GM19468 (cell line): ENCODE results near the gene DNM3.
"Not testable (repeated sequence)": the region's sequence is repeated elsewhere in the genome, so short reads cannot be mapped to it uniquely, and the experiment has no call there.

ENCODE experiments used
- ATAC-seq: cut with Tn5 transposase; IDR thresholded peaks from one replicate; pipeline ENCODE4 v1.9.1; 2021; ENCODE audit warnings: mild to moderate bottlenecking, moderate library complexity, moderate number of reproducible peaks; ENCODE audit not compliant: unreplicated experiment; ENCODE audit errors: extremely low read depth

DNM3 gene

GRCh38 chr1:172002725-172003345 is 161.5 kb downstream of the DNM3 start:
- no peak for ATAC-seq

- no peak for ATAC-seq
These were observed 162.7 kb downstream of the DNM3 start for GRCh38 chr1:172003766-172004530.

GRCh38 chr1:172004671-172005070 is 163.4 kb downstream of the DNM3 start:
- ATAC-seq, result no peak

GRCh38 chr1:172005856-172006255 is 164.6 kb downstream of the DNM3 start:
- ATAC-seq, result no peak

GRCh38 chr1:172006660-172007059 is 165.4 kb downstream of the DNM3 start:
- no peak for ATAC-seq

- no peak for ATAC-seq
These were observed 177.5 kb downstream of the DNM3 start for GRCh38 chr1:172018727-172019311.

- ATAC-seq, result no peak
These were observed 178.7 kb downstream of the DNM3 start for GRCh38 chr1:172019976-172020375.

GRCh38 chr1:172024516-172024915 is 183.2 kb downstream of the DNM3 start:
- no peak for ATAC-seq

- ATAC-seq, result not testable (repeated sequence)
These were observed 183.8 kb downstream of the DNM3 start for GRCh38 chr1:172024944-172025738.

GRCh38 chr1:172040466-172040865 is 199.2 kb downstream of the DNM3 start:
- ATAC-seq, result no peak

GRCh38 chr1:172041102-172041501 is 199.8 kb downstream of the DNM3 start:
- ATAC-seq, result no peak

GRCh38 chr1:172041742-172042141 is 200.4 kb downstream of the DNM3 start:
- no peak for ATAC-seq

- ATAC-seq, result no peak
These were observed 202.6 kb downstream of the DNM3 start for GRCh38 chr1:172043900-172044299.

- ATAC-seq, result no peak
These were observed 210.6 kb downstream of the DNM3 start for GRCh38 chr1:172051898-172052297.

- ATAC-seq, result no peak
These were observed 212.9 kb downstream of the DNM3 start for GRCh38 chr1:172054172-172054571.

GRCh38 chr1:172055816-172056419 is 214.6 kb downstream of the DNM3 start:
- ATAC-seq, result not testable (repeated sequence)

- no peak for ATAC-seq
These were observed 227.0 kb downstream of the DNM3 start for GRCh38 chr1:172068334-172068733.

- no peak for ATAC-seq
These were observed 227.8 kb downstream of the DNM3 start for GRCh38 chr1:172069051-172069450.

- ATAC-seq, result no peak
These were observed 228.2 kb downstream of the DNM3 start for GRCh38 chr1:172069534-172069933.

- ATAC-seq, result no peak
These were observed 228.8 kb downstream of the DNM3 start for GRCh38 chr1:172070055-172070454.
